Fibroblast of mammary gland (primary cell): ENCODE results near the gene DDAH1.

Experiments used
- DNase-seq: peaks from one replicate; pipeline ENCODE4 v3.0.0-alpha.2; 2010; ENCODE audit warnings: low read depth
- H3K4me3 ChIP-seq: 2 replicates; pipeline ENCODE4 v1.5.1; 2011; ENCODE audit warnings: low read depth, mild to moderate bottlenecking, low read length, moderate library complexity; ENCODE audit not compliant: control insufficient read depth
- CTCF ChIP-seq: conservative IDR thresholded peaks from 2 replicates; pipeline ENCODE4 v1.5.1; 2011; ENCODE audit warnings: low read depth, low read length, inconsistent platforms; ENCODE audit not compliant: control insufficient read depth, insufficient read depth

The DDAH1 gene

GRCh38 chr1:85307987-85308832 is 156.7 kb downstream of the DDAH1 start:
- no peak overlapping the region for H3K4me3 ChIP-seq
- DNase-seq: peak; percentile 86
- peak; percentile 93 for TF ChIP-seq CTCF

- H3K4me3 ChIP-seq: no peak overlapping the region
- DNase-seq: no peak
- no peak for TF ChIP-seq CTCF
These were observed 158.7 kb downstream of the DDAH1 start for GRCh38 chr1:85306236-85306635.

- TF ChIP-seq CTCF: no peak
- DNase-seq: peak; percentile 41
- no peak overlapping the region for H3K4me3 ChIP-seq
These were observed 161.4 kb downstream of the DDAH1 start for GRCh38 chr1:85303440-85304162.

GRCh38 chr1:85300140-85300539 is 164.8 kb downstream of the DDAH1 start:
- no peak overlapping the region for H3K4me3 ChIP-seq
- no peak for TF ChIP-seq CTCF
- no peak for DNase-seq

GRCh38 chr1:85297855-85298629 is 166.9 kb downstream of the DDAH1 start:
- no peak for TF ChIP-seq CTCF
- peak; percentile 99 for DNase-seq
- H3K4me3 ChIP-seq: peak overlapping the region; percentile 4

- TF ChIP-seq CTCF: no peak
- H3K4me3 ChIP-seq: peak overlapping the region; percentile 4
- DNase-seq: no peak
These were observed 167.5 kb downstream of the DDAH1 start for GRCh38 chr1:85297538-85297854.
